Natural killer cell treated with Interleukin-12 subunit alpha and Interleukin-12 subunit beta and Interleukin-15 and Interleukin-18, amount 100 ng/mL, for 72 hours (primary cell): ENCODE measurements around the gene ZNF107. TPM values are rescaled to one million over a fixed set of nuclear protein-coding genes. Genes with fewer than 3 reads are reported as not detected.
A peak's percentile ranks its signal among the peaks of the same experiment; 100 is the strongest.

Experiments
- ATAC-seq, 2 donors: fragments of 150-1000 bp; cut with Tn5 transposase in 1 of 2; sonication (Bioruptor Pico), chemical (Tn5 transposase) in 1 of 2; 2 replicates each; pipeline ENCODE4 v1.10.0; 2021
- DNase-seq: peaks from one replicate; pipeline ENCODE4 v3.0.0; 2022; ENCODE audit warnings: low spot score
- H3K27ac Mint-ChIP-seq, 2 donors: 1 replicate in 1 of 2; 2 replicates in 1 of 2; pipeline ENCODE4 v1.8.0; 2022; ENCODE audit warnings: mixed read lengths in 2 of 2, mild to moderate bottlenecking in 1 of 2, moderate library complexity in 1 of 2
- H3K27me3 Mint-ChIP-seq, 2 donors: 1 replicate in 1 of 2; 2 replicates in 1 of 2; pipeline ENCODE4 v1.8.0; 2022; ENCODE audit warnings: mixed read lengths in 2 of 2
- H3K36me3 Mint-ChIP-seq: one replicate; pipeline ENCODE4 v1.8.0; 2022; ENCODE audit warnings: mixed read lengths
- H3K4me1 Mint-ChIP-seq, 2 donors: 1 replicate in 1 of 2; 2 replicates in 1 of 2; pipeline ENCODE4 v1.8.0; 2022; ENCODE audit warnings: low read depth in 2 of 2, mixed read lengths in 2 of 2, mild to moderate bottlenecking in 1 of 2
- H3K4me3 Mint-ChIP-seq: one replicate; pipeline ENCODE4 v1.8.0; 2022; ENCODE audit warnings: mixed read lengths
- H3K9me3 Mint-ChIP-seq: 2 replicates; pipeline ENCODE4 v1.8.0; 2022; ENCODE audit warnings: mixed read lengths
- total RNA-seq, 2 donors: library from RNA; stranded (reverse); gene quantifications; one replicate each; pipeline ENCODE4 v1.2.3, GENCODE V29; 2022

Gene ZNF107
- total RNA-seq, 2 donors from 2014 or later = 7.9 to 16.8 TPM

DNA sequence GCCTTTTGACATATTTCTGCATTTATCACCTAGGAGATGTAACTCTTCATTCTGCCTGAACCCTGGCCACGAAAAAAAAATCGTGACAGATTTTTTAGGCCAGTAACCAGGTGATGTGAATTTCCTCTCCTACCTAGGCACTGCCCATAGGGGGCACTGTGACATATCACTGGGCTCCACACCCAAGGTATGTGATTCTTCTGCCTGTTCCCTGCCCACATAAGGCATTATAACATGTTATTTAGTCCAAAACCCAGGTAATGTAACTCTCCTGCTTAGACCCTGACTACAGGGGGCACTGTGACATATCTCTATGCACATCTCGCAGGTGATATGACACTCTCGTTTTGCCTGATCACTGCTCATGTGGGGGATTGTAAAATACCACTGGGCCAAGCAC, 29.5 kb upstream of the ZNF107 start:
- H3K27ac Mint-ChIP-seq = no peak overlapping the region
- DNase-seq = no peak
- no peaks in the 10 kb centered on the region for H3K27me3 Mint-ChIP-seq
- no peaks in the 10 kb centered on the region for H3K36me3 Mint-ChIP-seq
- H3K4me1 Mint-ChIP-seq = no peaks in the 10 kb centered on the region
- ATAC-seq = no peak
- no peak overlapping the region for H3K4me3 Mint-ChIP-seq
- peaks cover 4% of the 10 kb centered on the region for H3K9me3 Mint-ChIP-seq

DNA sequence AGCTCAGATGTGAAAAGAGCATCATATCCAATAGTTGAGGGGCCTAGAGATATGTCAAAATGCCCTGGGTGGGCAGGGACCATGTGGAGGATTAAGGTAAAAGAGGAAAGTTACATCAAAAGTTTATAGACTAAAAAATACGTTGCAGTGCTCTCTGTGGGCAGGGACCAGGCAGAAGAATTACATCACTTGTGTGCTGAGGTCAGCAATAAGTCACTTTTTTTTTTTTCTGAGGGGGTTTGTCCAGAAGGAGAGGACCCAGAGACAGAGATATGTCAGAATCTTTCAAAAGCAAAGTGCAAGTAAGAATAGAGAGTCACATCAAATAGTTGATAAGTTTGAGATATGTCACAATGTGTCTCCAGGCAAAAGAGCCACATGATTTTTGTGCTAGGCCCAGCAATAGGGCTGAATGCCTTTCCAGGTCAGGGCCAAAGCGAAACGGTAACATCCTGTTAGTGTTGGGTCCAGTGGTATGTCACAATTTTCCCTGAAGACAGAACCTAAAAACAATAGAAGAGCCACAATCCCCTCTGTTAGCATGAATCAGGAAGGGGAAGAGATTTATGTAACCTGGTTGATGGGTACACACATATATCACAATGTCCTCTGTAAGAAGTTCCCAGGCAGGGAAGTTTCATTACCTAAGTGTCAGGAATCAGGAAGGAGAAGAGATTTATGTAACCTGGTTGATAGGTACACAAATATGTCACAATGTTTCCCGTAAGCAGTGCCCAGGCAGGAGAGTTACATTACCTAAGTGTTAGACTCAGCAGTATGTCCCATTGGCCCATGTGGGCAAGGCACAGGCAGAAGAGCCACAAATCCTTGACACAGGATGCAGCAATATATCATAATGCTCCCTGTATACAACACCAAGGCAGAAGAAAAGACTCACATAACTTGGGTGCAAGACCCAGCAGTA, 28.1 kb upstream of the ZNF107 start:
- DNase-seq (no peak), ATAC-seq (no peak)
- H3K27me3 Mint-ChIP-seq = no peaks in the 10 kb centered on the region
- peaks cover 4% of the 10 kb centered on the region for H3K9me3 Mint-ChIP-seq
- H3K4me1 Mint-ChIP-seq = no peaks in the 10 kb centered on the region
- H3K4me3 Mint-ChIP-seq = no peak overlapping the region
- H3K36me3 Mint-ChIP-seq = no peaks in the 10 kb centered on the region
- no peak overlapping the region for H3K27ac Mint-ChIP-seq

DNA sequence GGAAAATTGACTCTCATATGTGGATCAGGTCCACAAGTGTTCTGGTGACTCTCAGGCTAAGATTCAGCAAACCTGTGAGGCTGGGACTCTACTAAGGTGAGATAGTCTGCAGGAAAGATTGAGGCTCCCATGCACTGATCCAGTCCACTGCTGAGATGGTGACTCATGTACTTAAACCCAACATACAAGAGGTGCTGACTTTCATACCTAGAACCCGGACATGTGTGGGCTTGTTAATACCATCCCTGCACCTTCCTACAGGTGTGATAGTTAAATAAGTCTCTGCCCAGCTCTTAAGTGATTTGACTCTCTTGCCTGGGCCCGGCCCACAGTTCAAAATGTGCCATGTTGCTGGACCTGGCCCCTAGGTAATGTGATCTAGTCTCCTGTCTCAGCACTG, 27.1 kb upstream of the ZNF107 start:
- ATAC-seq = peak in 1 of 2 donors; percentile 9
- no peaks in the 10 kb centered on the region for H3K27me3 Mint-ChIP-seq
- no peaks in the 10 kb centered on the region for H3K4me1 Mint-ChIP-seq
- no peak overlapping the region for H3K4me3 Mint-ChIP-seq
- H3K27ac Mint-ChIP-seq = no peak overlapping the region
- peaks cover 9% of the 10 kb centered on the region for H3K9me3 Mint-ChIP-seq
- H3K36me3 Mint-ChIP-seq = no peaks in the 10 kb centered on the region
- DNase-seq = no peak

- Mint-ChIP-seq H3K27ac (no peak overlapping the region), H3K36me3 (no peaks in the 10 kb centered on the region), H3K27me3 (no peaks in the 10 kb centered on the region), H3K9me3 (peaks cover 9% of the 10 kb centered on the region), H3K4me1 (no peaks in the 10 kb centered on the region), H3K4me3 (no peak overlapping the region)
- ATAC-seq = peak in 1 of 2 donors; percentile 11
- DNase-seq = no peak
Observed at GRCh38 chr7:64639267-64640001, 26.5 kb upstream of the ZNF107 start.

- no peak overlapping the region for H3K27ac Mint-ChIP-seq
- no peak overlapping the region for H3K4me3 Mint-ChIP-seq
- ATAC-seq = no peak
- no peaks in the 10 kb centered on the region for H3K27me3 Mint-ChIP-seq
- H3K36me3 Mint-ChIP-seq = no peaks in the 10 kb centered on the region
- H3K9me3 Mint-ChIP-seq = peaks cover 9% of the 10 kb centered on the region
- H3K4me1 Mint-ChIP-seq = no peaks in the 10 kb centered on the region
- DNase-seq = no peak
Observed at GRCh38 chr7:64640504-64640903, 25.4 kb upstream of the ZNF107 start.

DNA sequence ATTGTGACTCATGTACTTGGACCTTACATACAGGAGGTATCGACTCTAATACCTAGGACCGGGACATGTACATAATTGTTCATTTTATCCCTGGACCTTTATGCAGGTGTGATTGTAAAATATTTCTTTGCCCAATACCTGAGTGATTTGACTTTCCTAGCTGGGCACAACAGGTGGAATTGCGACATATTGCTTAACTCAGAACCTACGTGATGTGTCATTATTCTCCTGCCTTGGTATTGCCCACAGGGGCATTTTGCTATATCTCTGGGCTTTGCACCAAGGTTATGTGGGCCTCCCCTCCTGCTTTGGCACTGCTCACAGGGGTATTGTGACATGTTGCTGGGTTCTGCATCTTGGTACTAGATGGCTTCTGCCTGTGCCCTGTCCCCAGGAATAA, 23.9 kb upstream of the ZNF107 start:
- no peaks in the 10 kb centered on the region for H3K4me1 Mint-ChIP-seq
- H3K36me3 Mint-ChIP-seq = no peaks in the 10 kb centered on the region
- ATAC-seq (no peak), DNase-seq (no peak)
- H3K4me3 Mint-ChIP-seq = no peak overlapping the region
- no peak overlapping the region for H3K27ac Mint-ChIP-seq
- peaks cover 9% of the 10 kb centered on the region for H3K9me3 Mint-ChIP-seq
- H3K27me3 Mint-ChIP-seq = no peaks in the 10 kb centered on the region

DNA sequence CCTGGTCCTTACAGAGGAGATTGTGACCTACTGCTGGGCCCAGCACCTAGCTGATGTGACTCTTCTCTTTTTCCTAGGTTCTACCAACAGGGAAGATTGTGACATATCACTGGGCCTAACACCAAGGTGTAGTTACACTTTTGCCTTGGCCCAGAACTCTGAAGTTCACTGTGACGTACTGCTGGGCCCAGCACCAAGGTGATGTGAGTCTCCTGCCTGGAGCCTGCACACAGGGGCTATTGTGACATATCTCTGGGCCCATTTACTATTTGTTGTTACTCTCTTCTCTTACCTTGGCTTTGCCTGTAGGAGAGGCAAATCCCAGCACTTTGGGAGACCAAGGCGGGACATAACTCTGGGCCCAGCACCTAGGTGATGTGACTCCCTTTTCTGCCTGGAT, 23.1 kb upstream of the ZNF107 start:
- Mint-ChIP-seq H3K27me3 (no peaks in the 10 kb centered on the region), H3K4me1 (no peaks in the 10 kb centered on the region), H3K36me3 (no peaks in the 10 kb centered on the region), H3K9me3 (peaks cover 9% of the 10 kb centered on the region), H3K4me3 (no peak overlapping the region), H3K27ac (no peak overlapping the region)
- ATAC-seq (no peak), DNase-seq (no peak)

DNA sequence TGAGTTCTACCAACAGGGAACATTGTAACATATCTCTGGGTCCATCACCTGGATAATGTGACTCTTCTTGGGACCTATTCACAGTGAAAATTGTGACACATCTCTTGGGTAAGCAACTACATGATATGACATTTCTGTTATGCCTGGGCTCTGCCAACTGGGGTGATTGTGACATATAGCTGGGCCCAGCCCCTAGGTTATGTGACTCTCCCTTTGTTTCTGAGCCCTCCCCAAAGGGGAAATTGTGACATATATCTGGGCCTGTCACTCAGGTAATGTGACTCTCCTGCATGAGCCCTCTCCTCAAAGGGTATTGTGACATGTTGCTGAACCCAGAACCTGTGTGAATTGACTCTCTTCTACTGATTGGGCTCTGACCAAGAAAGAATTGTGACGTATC, 22.4 kb upstream of the ZNF107 start:
- Mint-ChIP-seq H3K4me1 (no peaks in the 10 kb centered on the region), H3K27ac (no peak overlapping the region), H3K9me3 (peaks cover 9% of the 10 kb centered on the region), H3K4me3 (no peak overlapping the region), H3K27me3 (no peaks in the 10 kb centered on the region), H3K36me3 (no peaks in the 10 kb centered on the region)
- ATAC-seq (no peak), DNase-seq (no peak)

- Mint-ChIP-seq H3K4me3 (no peak overlapping the region), H3K27ac (no peak overlapping the region), H3K36me3 (no peaks in the 10 kb centered on the region), H3K9me3 (peaks cover 7% of the 10 kb centered on the region), H3K4me1 (no peaks in the 10 kb centered on the region), H3K27me3 (no peaks in the 10 kb centered on the region)
- ATAC-seq (peak in 1 of 2 donors; percentile 40), DNase-seq (no peak)
Observed at GRCh38 chr7:64651203-64651602, 14.7 kb upstream of the ZNF107 start.

DNA sequence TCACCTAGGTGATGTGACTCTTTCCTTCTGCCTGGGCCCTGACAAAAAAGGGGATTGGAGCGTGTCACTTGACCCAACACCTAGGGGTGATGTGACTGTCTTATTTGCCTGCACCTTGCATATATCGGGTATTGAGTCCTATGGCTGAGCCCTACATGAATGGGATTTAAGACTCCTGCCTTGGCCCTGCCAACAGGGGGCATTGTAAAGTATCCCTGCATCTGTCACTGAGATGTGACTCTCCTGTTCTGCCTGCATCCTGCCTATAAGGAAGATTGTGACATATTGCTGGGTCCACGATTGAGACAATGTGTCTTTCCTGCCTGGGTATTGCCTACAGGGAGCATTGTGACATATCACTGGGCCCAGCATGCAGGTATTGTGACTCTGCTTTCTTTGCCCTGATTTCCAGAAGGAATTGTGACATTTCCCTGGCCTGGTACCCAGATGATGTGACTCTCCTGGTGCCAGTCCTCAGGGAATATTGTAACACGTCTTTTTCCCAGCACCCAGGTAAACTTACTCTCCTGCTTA, 14.2 kb upstream of the ZNF107 start:
- ATAC-seq (no peak), DNase-seq (no peak)
- Mint-ChIP-seq H3K9me3 (peaks cover 7% of the 10 kb centered on the region), H3K27me3 (no peaks in the 10 kb centered on the region), H3K4me3 (no peak overlapping the region), H3K27ac (no peak overlapping the region), H3K36me3 (no peaks in the 10 kb centered on the region), H3K4me1 (no peaks in the 10 kb centered on the region)

DNA sequence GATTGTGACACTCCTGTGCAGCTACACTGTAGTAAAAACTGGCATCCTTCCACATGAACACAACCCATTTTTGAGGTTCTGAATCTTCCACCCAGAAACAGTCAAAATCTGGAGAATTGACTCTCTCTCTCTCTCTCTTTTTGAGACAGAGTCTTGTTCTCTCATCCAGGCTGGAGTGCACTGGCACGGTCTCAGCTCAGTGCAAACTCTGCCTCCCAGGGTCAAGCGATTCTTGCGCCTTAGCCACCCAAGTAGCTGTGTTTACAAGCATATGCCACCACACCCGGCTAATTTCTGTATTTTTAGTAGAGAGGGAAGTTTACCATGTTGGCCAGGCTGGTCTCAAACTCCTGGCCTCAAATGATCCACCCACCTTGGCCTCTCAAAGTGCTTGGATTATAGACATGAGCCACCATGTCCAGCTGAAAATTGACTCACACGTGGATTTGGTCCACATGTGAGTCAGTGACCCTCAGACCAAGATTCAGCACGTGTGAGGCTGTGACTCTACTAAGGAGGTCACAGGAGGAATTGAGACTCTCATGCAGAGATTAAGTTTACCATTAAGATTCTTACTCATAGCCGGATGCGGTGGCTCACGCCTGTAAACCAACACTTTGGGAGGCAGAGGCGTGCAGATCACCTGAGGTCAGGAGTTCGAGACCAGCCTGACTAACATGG, 12.1 kb upstream of the ZNF107 start:
- H3K27ac Mint-ChIP-seq = no peak overlapping the region
- H3K27me3 Mint-ChIP-seq = no peaks in the 10 kb centered on the region
- no peak for DNase-seq
- H3K4me3 Mint-ChIP-seq = no peak overlapping the region
- peaks cover 7% of the 10 kb centered on the region for H3K9me3 Mint-ChIP-seq
- H3K4me1 Mint-ChIP-seq = no peaks in the 10 kb centered on the region
- no peak for ATAC-seq
- H3K36me3 Mint-ChIP-seq = no peaks in the 10 kb centered on the region

DNA sequence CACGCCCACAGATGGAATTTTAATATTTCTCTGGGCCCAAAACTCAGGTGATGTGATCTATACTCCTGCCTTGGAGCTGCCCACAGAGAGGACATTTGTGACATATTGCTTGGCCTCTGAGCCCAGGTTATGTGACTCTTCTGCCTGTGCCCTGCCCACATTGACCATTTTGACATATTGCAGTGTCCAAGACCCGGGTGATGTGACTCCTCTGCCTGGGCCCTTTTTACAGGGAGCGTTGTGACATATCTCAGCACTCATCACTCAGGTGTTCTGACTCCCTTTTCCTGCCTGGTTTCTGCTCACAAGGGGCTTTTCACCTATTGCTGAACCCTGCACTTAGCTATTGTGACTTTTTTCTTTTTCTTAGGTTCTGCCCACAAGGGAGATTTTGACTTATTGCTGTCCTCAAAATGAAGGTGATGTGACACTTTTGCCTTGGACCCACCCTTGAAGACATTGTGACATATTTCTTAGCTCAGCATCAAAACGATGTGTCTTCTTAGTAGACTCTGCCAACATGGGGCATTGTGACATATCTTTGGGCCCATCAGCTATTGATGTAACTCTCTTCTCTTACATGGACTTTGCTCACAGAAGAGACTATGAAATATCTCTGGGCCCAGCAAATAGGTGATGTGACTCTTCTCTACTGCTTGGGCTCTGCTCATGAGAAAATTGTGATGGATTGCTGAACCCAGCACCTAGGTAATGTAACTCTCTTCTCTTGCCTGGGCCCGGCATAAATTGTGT, 11.0 kb upstream of the ZNF107 start:
- Mint-ChIP-seq H3K4me3 (no peak overlapping the region), H3K4me1 (no peaks in the 10 kb centered on the region), H3K9me3 (peaks cover 7% of the 10 kb centered on the region), H3K27ac (no peak overlapping the region), H3K36me3 (no peaks in the 10 kb centered on the region), H3K27me3 (no peaks in the 10 kb centered on the region)
- no peak for ATAC-seq
- no peak for DNase-seq

DNA sequence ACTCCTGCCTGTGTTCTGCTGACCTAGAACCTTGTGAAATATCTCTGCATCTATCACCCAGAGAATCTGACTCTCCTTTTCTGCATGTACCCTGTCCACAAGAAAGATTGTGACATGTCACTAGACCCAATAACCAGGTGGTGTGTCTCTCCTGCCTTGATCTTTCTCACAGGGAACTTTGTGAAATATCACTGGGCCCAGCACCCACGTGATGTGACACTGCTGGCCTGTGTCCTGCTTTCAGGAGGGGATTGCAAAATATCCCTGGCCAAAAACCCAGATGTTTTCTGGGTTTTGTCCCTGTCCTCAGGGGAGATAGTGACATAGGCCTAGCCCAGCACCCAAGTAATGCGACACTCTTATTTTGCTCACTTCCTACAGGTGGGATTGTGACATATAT, 10.1 kb upstream of the ZNF107 start:
- no peaks in the 10 kb centered on the region for H3K27me3 Mint-ChIP-seq
- ATAC-seq = no peak
- H3K4me1 Mint-ChIP-seq = no peaks in the 10 kb centered on the region

More for the DNA sequence above, 10.1 kb upstream of the ZNF107 start:
- no peak for DNase-seq
- Mint-ChIP-seq H3K9me3 (peaks cover 6% of the 10 kb centered on the region), H3K36me3 (peaks cover under 1% of the 10 kb centered on the region), H3K27ac (no peak overlapping the region), H3K4me3 (no peak overlapping the region)
